ENCODE data around the gene IFIT5.

IFIT5 gene

DNA sequence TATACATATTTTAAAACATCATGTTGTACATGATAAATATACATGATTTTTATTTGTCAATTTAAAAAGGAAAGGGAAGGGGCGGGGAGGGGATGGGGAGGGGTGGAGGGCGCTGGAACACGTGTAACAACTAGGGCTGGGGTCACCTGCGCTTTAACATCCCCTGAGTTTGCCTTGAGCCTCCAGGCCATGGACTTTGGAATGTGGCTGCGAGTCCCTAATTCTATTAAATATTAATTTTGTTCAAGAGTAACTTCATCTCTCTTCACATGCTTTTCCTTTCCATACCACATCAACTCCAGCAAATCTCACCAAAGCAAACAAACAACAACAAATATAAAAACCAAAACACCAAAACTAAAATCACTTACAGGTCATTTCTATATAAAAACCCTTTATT, 10.6 kb downstream of the IFIT5 start:
- no peak overlapping the region for H3K9ac ChIP-seq (ENCODE audit: low read length)
- H3K27ac ChIP-seq (ENCODE audit: low read depth, low read length, poor library complexity, severe bottlenecking), result no peak overlapping the region
- H3K9me2 ChIP-seq (ENCODE audit: low read depth, low read length), result no peaks in the 10 kb centered on the region
- H3K9me3 ChIP-seq (ENCODE audit: low read length), result no peaks in the 10 kb centered on the region
- no peak overlapping the region for H3K4me2 ChIP-seq (ENCODE audit: low read length)
- no peak overlapping the region for H2AFZ ChIP-seq (ENCODE audit: low read length)
- H3K36me3 ChIP-seq (ENCODE audit: insufficient read depth, low read length), result no peaks in the 10 kb centered on the region
- no peaks in the 10 kb centered on the region for H3K79me2 ChIP-seq (ENCODE audit: insufficient read depth, low read length)
- H3F3A ChIP-seq (ENCODE audit: insufficient read depth, low read length), result no peaks in the 10 kb centered on the region
- TF ChIP-seq EZH2 (IDR thresholded peaks at IDR 0.05; ENCODE audit: borderline replicate concordance, low read length) (no peak), CTCF (IDR thresholded peaks at IDR 0.05; ENCODE audit: low read length) (no peak)
- no peaks in the 10 kb centered on the region for H4K20me1 ChIP-seq (ENCODE audit: insufficient read depth, low read length)
- H3K4me3 ChIP-seq (ENCODE audit: low read depth, low read length, poor library complexity, severe bottlenecking), result no peak overlapping the region
- no peaks in the 10 kb centered on the region for H3K4me1 ChIP-seq (ENCODE audit: insufficient read depth, low read length, severe bottlenecking)
- no peaks in the 10 kb centered on the region for H3K27me3 ChIP-seq (ENCODE audit: insufficient read depth, low read length)

- Histone ChIP-seq H3K4me3 (ENCODE audit: low read depth, low read length, poor library complexity, severe bottlenecking) (no peak overlapping the region), H4K20me1 (ENCODE audit: insufficient read depth, low read length) (no peaks in the 10 kb centered on the region), H3K4me2 (ENCODE audit: low read length) (no peak overlapping the region), H3K4me1 (ENCODE audit: insufficient read depth, low read length, severe bottlenecking) (no peaks in the 10 kb centered on the region), H3K27ac (ENCODE audit: low read depth, low read length, poor library complexity, severe bottlenecking) (no peak overlapping the region), H3K9ac (ENCODE audit: low read length) (no peak overlapping the region), H2AFZ (ENCODE audit: low read length) (no peak overlapping the region), H3K27me3 (ENCODE audit: insufficient read depth, low read length) (no peaks in the 10 kb centered on the region), H3K9me2 (ENCODE audit: low read depth, low read length) (no peaks in the 10 kb centered on the region), H3K79me2 (ENCODE audit: insufficient read depth, low read length) (no peaks in the 10 kb centered on the region), H3K36me3 (ENCODE audit: insufficient read depth, low read length) (no peaks in the 10 kb centered on the region), H3K9me3 (ENCODE audit: low read length) (no peaks in the 10 kb centered on the region), H3F3A (ENCODE audit: insufficient read depth, low read length) (no peaks in the 10 kb centered on the region)
- TF ChIP-seq CTCF (IDR thresholded peaks at IDR 0.05; ENCODE audit: low read length) (peak; percentile 48), EZH2 (IDR thresholded peaks at IDR 0.05; ENCODE audit: borderline replicate concordance, low read length) (no peak)
Measured at GRCh38 chr10:89426230-89426868, 12.0 kb downstream of the IFIT5 start.

DNA sequence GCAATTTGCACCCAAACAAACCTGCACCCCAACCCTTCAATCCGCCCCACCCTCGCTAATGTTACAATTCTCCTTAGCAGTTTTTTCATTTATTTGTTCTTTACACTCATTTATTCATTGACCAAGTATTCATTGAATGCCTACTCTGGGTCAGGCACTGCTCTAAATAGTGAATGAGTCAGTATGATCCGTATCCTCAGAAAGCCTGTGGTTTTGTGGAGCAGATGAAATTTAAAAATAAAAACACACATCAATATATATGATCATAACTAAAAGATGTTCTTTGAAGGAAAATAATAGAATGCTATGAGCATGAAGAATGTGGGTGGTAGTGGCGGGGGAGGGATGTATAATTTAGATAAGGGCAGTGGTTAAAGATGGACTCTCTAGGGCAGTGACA, 13.3 kb downstream of the IFIT5 start:
- H4K20me1 ChIP-seq (ENCODE audit: insufficient read depth, low read length), result no peaks in the 10 kb centered on the region
- H3K27me3 ChIP-seq (ENCODE audit: insufficient read depth, low read length), result no peaks in the 10 kb centered on the region
- TF ChIP-seq CTCF (IDR thresholded peaks at IDR 0.05; ENCODE audit: low read length), result no peak
- TF ChIP-seq EZH2 (IDR thresholded peaks at IDR 0.05; ENCODE audit: borderline replicate concordance, low read length), result no peak
- no peak overlapping the region for H3K4me3 ChIP-seq (ENCODE audit: low read depth, low read length, poor library complexity, severe bottlenecking)
- no peaks in the 10 kb centered on the region for H3K9me2 ChIP-seq (ENCODE audit: low read depth, low read length)
- H3F3A ChIP-seq (ENCODE audit: insufficient read depth, low read length), result no peaks in the 10 kb centered on the region
- H3K9ac ChIP-seq (ENCODE audit: low read length), result no peak overlapping the region
- no peaks in the 10 kb centered on the region for H3K9me3 ChIP-seq (ENCODE audit: low read length)
- H3K27ac ChIP-seq (ENCODE audit: low read depth, low read length, poor library complexity, severe bottlenecking), result no peak overlapping the region
- H3K4me2 ChIP-seq (ENCODE audit: low read length), result no peak overlapping the region
- H3K79me2 ChIP-seq (ENCODE audit: insufficient read depth, low read length), result no peaks in the 10 kb centered on the region
- H3K36me3 ChIP-seq (ENCODE audit: insufficient read depth, low read length), result no peaks in the 10 kb centered on the region
- H2AFZ ChIP-seq (ENCODE audit: low read length), result no peak overlapping the region
- H3K4me1 ChIP-seq (ENCODE audit: insufficient read depth, low read length, severe bottlenecking), result no peaks in the 10 kb centered on the region
